K562 (cell line): ENCODE data around the gene KCNJ10. TPM values are rescaled to one million over a fixed set of nuclear protein-coding genes. Genes with fewer than 3 reads are reported as not detected.

ENCODE experiments used
- BHLHE40 ChIP-seq: IDR thresholded peaks from 2 replicates; pipeline ENCODE4 v1.6.1; 2011; ENCODE audit warnings: low read length, improper control_type of control experiment
- CHAMP1 ChIP-seq: fragments of 450-650 bp; IDR thresholded peaks from 2 replicates; pipeline ENCODE4 v1.6.1; 2016; ENCODE audit warnings: mild to moderate bottlenecking
- CTCF ChIP-seq, 3 experiments: IDR thresholded peaks in 2 of 3; conservative IDR thresholded peaks in 1 of 3; 2 replicates each; pipeline ENCODE4 v1.5.1; 2011 to 2012; ENCODE audit warnings: low read length in 3 of 3, mild to moderate bottlenecking in 3 of 3, control low read depth in 2 of 3, improper control_type of control experiment in 1 of 3, inconsistent platforms in 1 of 3, low read depth in 1 of 3, mixed read lengths in 1 of 3, moderate library complexity in 1 of 3; ENCODE audit not compliant: insufficient read depth in 2 of 3
- CTCFL ChIP-seq: IDR thresholded peaks from 2 replicates; pipeline ENCODE4 v1.6.1; 2011; ENCODE audit warnings: borderline replicate concordance, low read depth, mild to moderate bottlenecking, moderate library complexity, low read length; ENCODE audit not compliant: insufficient read depth, poor library complexity, severe bottlenecking
- EHMT2 ChIP-seq: fragments of 450-650 bp; IDR thresholded peaks from 2 replicates; pipeline ENCODE4 v1.6.1; 2018; ENCODE audit warnings: antibody characterized with exemption
- EP300 ChIP-seq: IDR thresholded peaks from 2 replicates; pipeline ENCODE4 v1.6.1; 2012; ENCODE audit warnings: low read length, improper control_type of control experiment
- HMGN3 ChIP-seq: IDR thresholded peaks from 2 replicates; pipeline ENCODE4 v1.6.1; 2011; ENCODE audit warnings: borderline replicate concordance, low read depth, mild to moderate bottlenecking, mixed read lengths, low read length; ENCODE audit not compliant: insufficient read length; ENCODE audit errors: extremely low read depth
- MITF ChIP-seq: IDR thresholded peaks from 2 replicates; pipeline ENCODE4 v1.6.1; 2014; ENCODE audit warnings: antibody characterized with exemption
- NR2C2 ChIP-seq, 2 experiments: fragments of 200-800 bp in 1 of 2; sonication (Bioruptor generic) in 1 of 2; sonication (generic) in 1 of 2; formaldehyde crosslinking in 1 of 2; IDR thresholded peaks; 2 replicates each; pipeline versions ENCODE4 v1.6.1 to v1.8.0; 2016 to 2022; ENCODE audit warnings: mild to moderate bottlenecking in 1 of 2, missing compliant biosample characterization in 1 of 2, missing genetic modification characterization in 1 of 2, missing genetic modification reagents in 1 of 2
- PCBP1 ChIP-seq: fragments of 200-400 bp; formaldehyde crosslinking; IDR thresholded peaks from 2 replicates; pipeline ENCODE4 v1.6.1; 2018; ENCODE audit warnings: mild to moderate bottlenecking, low read depth, low read length; ENCODE audit not compliant: poor library complexity, severe bottlenecking
- RFX1 ChIP-seq: fragments of 450-650 bp; IDR thresholded peaks from 2 replicates; pipeline ENCODE4 v1.6.1; 2016; ENCODE audit warnings: mild to moderate bottlenecking, moderate library complexity
- SMC3 ChIP-seq: conservative IDR thresholded peaks from 2 replicates; pipeline ENCODE4 v1.6.1; 2011; ENCODE audit warnings: low read depth, low read length, improper control_type of control experiment; ENCODE audit not compliant: insufficient read depth
- SUPT5H ChIP-seq: fragments of 450-650 bp; IDR thresholded peaks from 2 replicates; pipeline ENCODE4 v1.6.1; 2016
- TCF7L2 ChIP-seq: fragments of 150-350 bp; IDR thresholded peaks from 2 replicates; pipeline ENCODE4 v1.6.1; 2016; ENCODE audit warnings: low read depth, mild to moderate bottlenecking, low read length, moderate library complexity
- TEAD4 ChIP-seq, 2 experiments: sonication (generic) in 1 of 2; formaldehyde crosslinking in 1 of 2; IDR thresholded peaks; 2 replicates each; pipeline versions ENCODE4 v1.6.1 to v1.8.0; 2012 to 2022; ENCODE audit warnings: borderline replicate concordance in 1 of 2, inconsistent platforms in 1 of 2, low read length in 1 of 2, mild to moderate bottlenecking in 1 of 2, missing genetic modification reagents in 1 of 2
- XRCC5 ChIP-seq: fragments of 200-400 bp; formaldehyde crosslinking; IDR thresholded peaks from 2 replicates; pipeline ENCODE4 v1.6.1; 2017; ENCODE audit warnings: low read depth, mild to moderate bottlenecking, low read length
- ZBTB12 ChIP-seq: fragments of 250-450 bp; sonication (Bioruptor Pico); IDR thresholded peaks from 2 replicates; pipeline ENCODE4 v1.4.0; 2020
- ZNF23 ChIP-seq: fragments of 250-450 bp; sonication (Bioruptor Pico); IDR thresholded peaks from 2 replicates; pipeline ENCODE4 v1.4.0; 2020; ENCODE audit warnings: mild to moderate bottlenecking
- polyA plus RNA-seq, 8 experiments: library from polyadenylated mRNA; depleted of rRNA in 4 of 8; stranded (reverse) in 5 of 8; unstranded in 3 of 8; fragments of >200 nt; fragmentation: Nextera tagmentation in 2 of 8; fragmentation: Illumina TruSeq in 1 of 8; extraction: Ambion mirVana in 2 of 8; extraction: Trizol in 1 of 8; gene quantifications; 2 replicates each; pipeline versions ENCODE4 v1.2.1 to v1.2.3, GENCODE V29; 2011 to 2014; ENCODE audit warnings: inconsistent platforms in 1 of 8, missing spikeins in 1 of 8
- total RNA-seq, 7 experiments: library from RNA; depleted of rRNA in 6 of 7; stranded (reverse); fragments of >200 nt in 6 of 7; fragmentation: Illumina TruSeq in 2 of 7; extraction: Trizol in 2 of 7; gene quantifications; 2 replicates each; pipeline versions ENCODE4 v1.2.1 to v1.2.3, GENCODE V29; 2011 to 2021; ENCODE audit warnings: low replicate concordance in 1 of 7

KCNJ10 gene
- total and polyA plus RNA-seq, 9 of the 15 experiments (the other 6 are each of a cell fraction or from before 2014, with no cell fraction given) = 0.06 to 0.11 TPM; not detected in 7

GRCh38 chr1:160078512-160079195 is 8.7 kb upstream of the KCNJ10 start (continued):
- no peak for TF ChIP-seq NR2C2 (CRISPR knock-in tag; IDR thresholded peaks at IDR 0.05)
- no peak for TF ChIP-seq NR2C2 (tag; IDR thresholded peaks at IDR 0.05)
- TF ChIP-seq EP300 = no peak
- TF ChIP-seq TCF7L2 = no peak
- no peak for TF ChIP-seq TEAD4 (IDR thresholded peaks at IDR 0.05; ENCODE audit: low read length)
- TF ChIP-seq TEAD4 (CRISPR knock-in tag; IDR thresholded peaks at IDR 0.05; ENCODE audit: borderline replicate concordance) = no peak
- no peak for TF ChIP-seq ZNF23 (CRISPR knock-in tag)
- no peak for TF ChIP-seq HMGN3
- TF ChIP-seq CTCF (IDR thresholded peaks at IDR 0.05 in 2 of 3, conservative IDR thresholded peaks at IDR 0.05 in 1 of 3; ENCODE audit: insufficient read depth in 2 of 3, low read depth in 1 of 3, low read length in 3 of 3) = peak; percentile 86 to 97 (median 88)
- no peak for TF ChIP-seq ZBTB12 (CRISPR knock-in tag)
- no peak for TF ChIP-seq RFX1
- TF ChIP-seq XRCC5 = peak; percentile 81
- TF ChIP-seq BHLHE40 = no peak
- peak; percentile 74 for TF ChIP-seq SMC3
- no peak for TF ChIP-seq MITF
- TF ChIP-seq CTCFL = peak; percentile 35
- no peak for TF ChIP-seq PCBP1
- TF ChIP-seq CHAMP1 = no peak
- no peak for TF ChIP-seq SUPT5H
- no peak for TF ChIP-seq EHMT2
